ENCODE results near the gene VPS35L.

VPS35L gene

GRCh38 chr16:19704321-19705145 lies 149.0 kb downstream of the VPS35L start:
- no peak overlapping the region for H3K4me3 ChIP-seq (ENCODE audit: low read depth, low read length)
- no peak for DNase-seq (ENCODE audit: low read depth)
- TF ChIP-seq, protein P1, sequence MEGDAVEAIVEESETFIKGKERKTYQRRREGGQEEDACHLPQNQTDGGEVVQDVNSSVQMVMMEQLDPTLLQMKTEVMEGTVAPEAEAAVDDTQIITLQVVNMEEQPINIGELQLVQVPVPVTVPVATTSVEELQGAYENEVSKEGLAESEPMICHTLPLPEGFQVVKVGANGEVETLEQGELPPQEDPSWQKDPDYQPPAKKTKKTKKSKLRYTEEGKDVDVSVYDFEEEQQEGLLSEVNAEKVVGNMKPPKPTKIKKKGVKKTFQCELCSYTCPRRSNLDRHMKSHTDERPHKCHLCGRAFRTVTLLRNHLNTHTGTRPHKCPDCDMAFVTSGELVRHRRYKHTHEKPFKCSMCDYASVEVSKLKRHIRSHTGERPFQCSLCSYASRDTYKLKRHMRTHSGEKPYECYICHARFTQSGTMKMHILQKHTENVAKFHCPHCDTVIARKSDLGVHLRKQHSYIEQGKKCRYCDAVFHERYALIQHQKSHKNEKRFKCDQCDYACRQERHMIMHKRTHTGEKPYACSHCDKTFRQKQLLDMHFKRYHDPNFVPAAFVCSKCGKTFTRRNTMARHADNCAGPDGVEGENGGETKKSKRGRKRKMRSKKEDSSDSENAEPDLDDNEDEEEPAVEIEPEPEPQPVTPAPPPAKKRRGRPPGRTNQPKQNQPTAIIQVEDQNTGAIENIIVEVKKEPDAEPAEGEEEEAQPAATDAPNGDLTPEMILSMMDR (IDR thresholded peaks at IDR 0.05; ENCODE audit: insufficient read depth, low read depth, low read length, missing control alignments), result no peak

GRCh38 chr16:19705146-19705501 lies 149.6 kb downstream of the VPS35L start:
- no peak overlapping the region for H3K4me3 ChIP-seq (ENCODE audit: low read depth, low read length)
- no peak for DNase-seq (ENCODE audit: low read depth)
- TF ChIP-seq, protein P1 (IDR thresholded peaks at IDR 0.05; ENCODE audit: insufficient read depth, low read depth, low read length, missing control alignments), result no peak

- TF ChIP-seq, protein P1 (IDR thresholded peaks at IDR 0.05; ENCODE audit: insufficient read depth, low read depth, low read length, missing control alignments), result no peak
- DNase-seq (ENCODE audit: low read depth), result no peak
- H3K4me3 ChIP-seq (ENCODE audit: low read depth, low read length), result no peak overlapping the region
These were observed 150.3 kb downstream of the VPS35L start for GRCh38 chr16:19705843-19706242.

DNA sequence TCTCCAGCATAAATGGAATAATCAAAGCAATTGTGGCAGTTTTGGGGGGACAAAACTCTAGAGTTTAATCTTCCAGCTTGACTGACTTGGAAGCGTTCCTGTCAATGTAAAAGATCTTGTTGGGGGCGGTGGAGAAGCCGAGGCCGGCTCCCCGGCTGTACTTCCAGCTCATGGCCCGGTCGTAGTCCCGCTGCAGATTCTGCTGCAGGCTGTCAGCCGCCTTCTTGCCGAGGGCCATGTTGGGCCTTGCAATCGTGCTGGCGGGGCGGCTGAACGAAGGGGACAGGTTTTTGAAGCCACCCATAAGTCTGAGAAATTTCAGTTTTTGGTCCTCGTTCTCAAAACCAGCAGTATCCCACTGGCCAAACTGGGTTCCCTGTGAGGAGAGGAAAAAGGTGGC lies 151.3 kb downstream of the VPS35L start:
- TF ChIP-seq, protein P1 (IDR thresholded peaks at IDR 0.05; ENCODE audit: insufficient read depth, low read depth, low read length, missing control alignments), result no peak
- no peak for DNase-seq (ENCODE audit: low read depth)
- no peak overlapping the region for H3K4me3 ChIP-seq (ENCODE audit: low read depth, low read length)

- H3K4me3 ChIP-seq (ENCODE audit: low read depth, low read length), result no peak overlapping the region
- no peak for DNase-seq (ENCODE audit: low read depth)
- TF ChIP-seq, protein P1 (IDR thresholded peaks at IDR 0.05; ENCODE audit: insufficient read depth, low read depth, low read length, missing control alignments), result no peak
These were observed 152.2 kb downstream of the VPS35L start for GRCh38 chr16:19707569-19708295.

DNA sequence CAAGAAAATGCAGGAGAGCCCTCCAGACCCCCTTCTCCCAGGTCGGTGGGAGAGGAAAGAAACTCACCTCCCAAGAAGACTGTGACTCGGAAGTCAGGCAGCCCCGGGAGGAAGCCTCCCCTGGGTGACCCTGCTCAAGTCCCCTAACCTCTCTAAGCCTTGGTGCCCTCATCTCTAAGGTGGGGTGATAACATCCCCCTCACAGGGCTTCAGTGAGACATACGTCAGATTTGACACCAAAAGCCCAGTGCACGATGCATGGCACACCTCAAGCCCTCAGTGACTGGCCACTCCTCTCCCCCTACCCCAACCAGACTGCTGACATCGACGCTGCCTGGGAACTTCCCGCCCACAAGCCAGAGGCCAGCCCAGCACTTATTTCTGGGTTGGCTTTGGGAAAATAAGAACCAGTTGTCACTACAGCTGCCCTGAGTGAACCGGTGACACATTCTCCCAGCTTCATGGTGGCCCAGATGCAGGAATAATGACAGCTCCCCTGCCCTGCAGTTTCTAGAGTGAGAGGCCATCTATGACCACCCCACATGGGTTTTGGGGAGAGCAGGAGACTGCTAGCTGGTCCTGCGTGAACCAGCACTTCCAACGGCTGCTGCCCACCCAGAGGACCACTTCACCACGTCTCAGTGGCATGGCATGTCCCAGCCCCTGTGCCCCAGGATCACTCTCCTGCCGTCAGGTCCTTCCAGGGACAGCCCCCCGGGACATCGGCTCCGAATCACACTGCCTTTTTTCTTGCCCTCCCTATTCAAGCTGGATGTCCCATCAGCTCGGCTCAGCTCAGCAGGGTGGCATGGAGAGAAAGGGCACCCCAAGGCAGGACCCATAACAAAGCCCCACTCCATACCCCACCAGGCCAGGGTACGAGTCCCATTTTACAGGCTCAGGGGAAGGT lies 153.0 kb downstream of the VPS35L start:
- TF ChIP-seq, protein P1 (IDR thresholded peaks at IDR 0.05; ENCODE audit: insufficient read depth, low read depth, low read length, missing control alignments), result no peak
- no peak for DNase-seq (ENCODE audit: low read depth)
- no peak overlapping the region for H3K4me3 ChIP-seq (ENCODE audit: low read depth, low read length)

Measured in GM12865 (cell line).